ENCODE data around the gene CAMK1G. TPM values are rescaled to one million over a fixed set of nuclear protein-coding genes. Genes with fewer than 3 reads are reported as not detected.

Gene CAMK1G
- total RNA-seq, 1 experiment from 2014 or later = not detected

GRCh38 chr1:209546390-209547085, 37.0 kb upstream of the CAMK1G start:
- ChIA-PET POLR2A (no interaction called here), CTCF (no interaction called here), RAD21 (ENCODE audit: low non-redundant PET in 1 of 2, low total read pairs in 2 of 2, uncharacterized antibody in 2 of 2, unreplicated experiment in 2 of 2) (no interaction called here)
- H3K27me3 ChIP-seq (ENCODE audit: insufficient read depth, low read length) = peaks cover 9% of the 10 kb centered on the region
- H4K20me1 ChIP-seq (ENCODE audit: insufficient read depth) = no peaks in the 10 kb centered on the region
- no peaks in the 10 kb centered on the region for H3K9me2 ChIP-seq (ENCODE audit: insufficient read depth)
- no TSS peak for BruUV-seq (replicated peaks)
- intact Hi-C loops (cut with micrococcal nuclease) = no loop called here
- no peaks in the 10 kb centered on the region for H3K79me2 ChIP-seq (ENCODE audit: insufficient read depth, low read length)
- ATAC-seq (no peak), DNase-seq (ENCODE audit: low read depth, low spot score) (no peak)
- no peaks in the 10 kb centered on the region for H3K36me3 ChIP-seq (ENCODE audit: control insufficient read depth in 1 of 2, insufficient read depth in 2 of 2, low read length in 2 of 2)
- no peak overlapping the region for H3K4me2 ChIP-seq (ENCODE audit: low read length)
- TF ChIP-seq EZH2phosphoT487 (IDR thresholded peaks at IDR 0.05; ENCODE audit: borderline replicate concordance) (no peak), FOSL1 (IDR thresholded peaks at IDR 0.05; ENCODE audit: low read depth) (no peak), JUND (IDR thresholded peaks at IDR 0.05) (no peak), SRF (IDR thresholded peaks at IDR 0.05; ENCODE audit: low read depth) (no peak), ATF3 (IDR thresholded peaks at IDR 0.05) (no peak), CEBPB (IDR thresholded peaks at IDR 0.05; ENCODE audit: low read depth) (no peak), SIN3A (IDR thresholded peaks at IDR 0.05; ENCODE audit: low read depth) (no peak), EZH2 (IDR thresholded peaks at IDR 0.05) (no peak), ELF1 (IDR thresholded peaks at IDR 0.05; ENCODE audit: borderline replicate concordance, low read depth) (no peak), RAD21 (IDR thresholded peaks at IDR 0.05; ENCODE audit: low read depth) (no peak), POLR2AphosphoS5 (IDR thresholded peaks at IDR 0.05; ENCODE audit: low read depth, low read length) (no peak), SP1 (IDR thresholded peaks at IDR 0.05; ENCODE audit: low read depth) (no peak), YY1 (IDR thresholded peaks at IDR 0.05; ENCODE audit: extremely low read depth, insufficient replicate concordance, low read depth, low read length) (no peak), ZBTB33 (IDR thresholded peaks at IDR 0.05; ENCODE audit: extremely low read depth, insufficient replicate concordance, low read length) (no peak), TCF7L2 (IDR thresholded peaks at IDR 0.05; ENCODE audit: borderline replicate concordance, extremely low read depth, insufficient read depth, insufficient read length) (no peak), ZFX (IDR thresholded peaks at IDR 0.05) (no peak), CBX3 (IDR thresholded peaks at IDR 0.05; ENCODE audit: low read depth) (no peak), MAX (IDR thresholded peaks at IDR 0.05) (no peak), ZNF274 (IDR thresholded peaks at IDR 0.05; ENCODE audit: low read depth, low read length) (no peak)
- H3K9ac ChIP-seq (ENCODE audit: low read length) = no peak overlapping the region
- H3K4me1 ChIP-seq (ENCODE audit: control insufficient read depth in 1 of 2, insufficient read depth in 2 of 2, low read length in 2 of 2) = peaks cover 0 to 13% of the 10 kb centered on the region in 2 experiments; a peak in 2 of 4 replicates
- no peaks in the 10 kb centered on the region for H3K9me3 ChIP-seq (ENCODE audit: control insufficient read depth in 1 of 2, insufficient read depth in 1 of 2, low read depth in 1 of 2, low read length in 2 of 2)
- no peak overlapping the region for H3K4me3 ChIP-seq (replicated peaks in 1 of 2; ENCODE audit: low read depth in 1 of 2, low read length in 2 of 2)
- no peak overlapping the region for H2AFZ ChIP-seq (ENCODE audit: low read depth, low read length, poor library complexity, severe bottlenecking)
- H3K27ac ChIP-seq (ENCODE audit: low read depth, low read length) = no peak overlapping the region
